Fibroblast of gingiva (primary cell): Measurements from ENCODE around the gene RGS8.

Experiments used
- DNase-seq: peaks from one replicate; pipeline ENCODE4 v3.0.0-alpha.2; 2011; ENCODE audit warnings: low read depth

The RGS8 gene

GRCh38 chr1:182684116-182684828, at the start of gene RGS8:
Gene RGS8, minus strand, starts transcription at chr1:182684587. Its CDS starts 14,938 bp downstream, at chr1:182669649.
- no peak for DNase-seq

- no peak for DNase-seq
Measured at GRCh38 chr1:182731852-182732575, 47.6 kb upstream of the RGS8 start.

- no peak for DNase-seq
Measured at GRCh38 chr1:182726912-182727311, 42.5 kb upstream of the RGS8 start.

- no peak for DNase-seq
Measured at GRCh38 chr1:182725259-182726255, 41.2 kb upstream of the RGS8 start.

GRCh38 chr1:182724215-182724614, 39.8 kb upstream of the RGS8 start:
- no peak for DNase-seq

- DNase-seq = no peak
Measured at GRCh38 chr1:182723200-182723599, 38.8 kb upstream of the RGS8 start.

- DNase-seq = no peak
Measured at GRCh38 chr1:182721525-182721924, 37.1 kb upstream of the RGS8 start.

- no peak for DNase-seq
Measured at GRCh38 chr1:182720463-182720862, 36.1 kb upstream of the RGS8 start.

GRCh38 chr1:182719553-182719952, 35.2 kb upstream of the RGS8 start:
- no peak for DNase-seq

- no peak for DNase-seq
Measured at GRCh38 chr1:182718311-182718710, 33.9 kb upstream of the RGS8 start.

GRCh38 chr1:182716740-182717720, 32.6 kb upstream of the RGS8 start:
- DNase-seq = no peak

- no peak for DNase-seq
Measured at GRCh38 chr1:182715531-182715930, 31.1 kb upstream of the RGS8 start.

GRCh38 chr1:182714546-182714945, 30.2 kb upstream of the RGS8 start:
- no peak for DNase-seq

- DNase-seq = no peak
Measured at GRCh38 chr1:182713939-182714338, 29.6 kb upstream of the RGS8 start.

- DNase-seq = no peak
Measured at GRCh38 chr1:182713492-182713891, 29.1 kb upstream of the RGS8 start.

- DNase-seq = no peak
Measured at GRCh38 chr1:182709855-182710254, 25.5 kb upstream of the RGS8 start.

GRCh38 chr1:182709225-182709764, 24.9 kb upstream of the RGS8 start:
- no peak for DNase-seq

GRCh38 chr1:182707122-182707521, 22.7 kb upstream of the RGS8 start:
- peak; percentile 26 for DNase-seq

- DNase-seq = no peak
Measured at GRCh38 chr1:182704677-182705076, 20.3 kb upstream of the RGS8 start.

- DNase-seq = no peak
Measured at GRCh38 chr1:182703539-182703938, 19.2 kb upstream of the RGS8 start.
